Activated naive CD8-positive, alpha-beta T cell treated with anti-CD3 and anti-CD28 coated beads, Interleukin-2, amount 50 U/mL, for 24 hours (primary cell): Measurements from ENCODE around the gene KPNA2.
"Not testable (repeated sequence)": the region's sequence is repeated elsewhere in the genome, so short reads cannot be mapped to it uniquely, and the experiment has no call there.

Source experiments
- ATAC-seq: fragments of 150-1000 bp; cut with Tn5 transposase; one replicate; pipeline ENCODE4 v1.10.0; 2021
- DNase-seq: peaks from one replicate; pipeline ENCODE4 v3.0.0; 2021
- H3K27ac Mint-ChIP-seq: one replicate; pipeline ENCODE4 v1.8.0; 2021; ENCODE audit warnings: mild to moderate bottlenecking, mixed read lengths
- H3K27me3 Mint-ChIP-seq: one replicate; pipeline ENCODE4 v1.8.0; 2021; ENCODE audit warnings: mixed read lengths
- H3K36me3 Mint-ChIP-seq: one replicate; pipeline ENCODE4 v1.8.0; 2021; ENCODE audit warnings: low read depth, mixed read lengths
- H3K4me1 Mint-ChIP-seq: one replicate; pipeline ENCODE4 v1.8.0; 2021; ENCODE audit warnings: mixed read lengths
- H3K4me3 Mint-ChIP-seq: one replicate; pipeline ENCODE4 v1.8.0; 2021; ENCODE audit warnings: mild to moderate bottlenecking, moderate library complexity, mixed read lengths
- H3K9me3 Mint-ChIP-seq: one replicate; pipeline ENCODE4 v1.8.0; 2021; ENCODE audit warnings: mixed read lengths

KPNA2 gene

GRCh38 chr17:68011199-68011665, 24.3 kb upstream of the KPNA2 start:
- Mint-ChIP-seq H3K9me3 (no peaks in the 10 kb centered on the region), H3K27me3 (peaks cover 1% of the 10 kb centered on the region), H3K4me3 (peak overlapping the region; percentile 49), H3K27ac (no peak overlapping the region), H3K36me3 (no peaks in the 10 kb centered on the region), H3K4me1 (peaks cover 5% of the 10 kb centered on the region)
- ATAC-seq (peak; percentile 77), DNase-seq (peak; percentile 80)

- H3K27me3 Mint-ChIP-seq, result peaks cover 1% of the 10 kb centered on the region
- DNase-seq (no peak), ATAC-seq (no peak)
- no peaks in the 10 kb centered on the region for H3K36me3 Mint-ChIP-seq
- no peak overlapping the region for H3K27ac Mint-ChIP-seq
- no peaks in the 10 kb centered on the region for H3K9me3 Mint-ChIP-seq
- peaks cover 5% of the 10 kb centered on the region for H3K4me1 Mint-ChIP-seq
- no peak overlapping the region for H3K4me3 Mint-ChIP-seq
These were observed 22.1 kb upstream of the KPNA2 start for GRCh38 chr17:68013385-68013784.

- Mint-ChIP-seq H3K27ac (no peak overlapping the region), H3K36me3 (peaks cover 3% of the 10 kb centered on the region), H3K4me1 (peaks cover 13% of the 10 kb centered on the region), H3K27me3 (peaks cover 5% of the 10 kb centered on the region), H3K9me3 (no peaks in the 10 kb centered on the region), H3K4me3 (no peak overlapping the region)
- DNase-seq (no peak), ATAC-seq (no peak)
These were observed 20.3 kb upstream of the KPNA2 start for GRCh38 chr17:68015081-68015723.

GRCh38 chr17:68016838-68017237, 18.7 kb upstream of the KPNA2 start:
- DNase-seq (no peak), ATAC-seq (no peak)
- H3K27me3 Mint-ChIP-seq, result peaks cover 4% of the 10 kb centered on the region
- H3K4me3 Mint-ChIP-seq, result no peak overlapping the region
- no peak overlapping the region for H3K27ac Mint-ChIP-seq
- H3K9me3 Mint-ChIP-seq, result no peaks in the 10 kb centered on the region
- H3K4me1 Mint-ChIP-seq, result peaks cover 14% of the 10 kb centered on the region
- H3K36me3 Mint-ChIP-seq, result peaks cover 3% of the 10 kb centered on the region

- H3K27me3 Mint-ChIP-seq, H3K27ac Mint-ChIP-seq, H3K4me3 Mint-ChIP-seq, H3K9me3 Mint-ChIP-seq, ATAC-seq, H3K36me3 Mint-ChIP-seq, DNase-seq: not testable (repeated sequence)
- peaks cover 14% of the 10 kb centered on the region for H3K4me1 Mint-ChIP-seq
These were observed 17.0 kb upstream of the KPNA2 start for GRCh38 chr17:68018493-68018892.

- peaks cover 3% of the 10 kb centered on the region for H3K36me3 Mint-ChIP-seq
- no peaks in the 10 kb centered on the region for H3K9me3 Mint-ChIP-seq
- H3K27ac Mint-ChIP-seq, result peak overlapping the region; percentile 99
- DNase-seq (no peak), ATAC-seq (no peak)
- peaks cover 14% of the 10 kb centered on the region for H3K4me1 Mint-ChIP-seq
- H3K27me3 Mint-ChIP-seq, result peaks cover 4% of the 10 kb centered on the region
- peak overlapping the region; percentile 79 for H3K4me3 Mint-ChIP-seq
These were observed 16.2 kb upstream of the KPNA2 start for GRCh38 chr17:68019336-68019674.

- H3K9me3 Mint-ChIP-seq, result no peaks in the 10 kb centered on the region
- H3K4me3 Mint-ChIP-seq, result peak overlapping the region; percentile 79
- ATAC-seq (peak; percentile 95), DNase-seq (peak; percentile 99)
- H3K27me3 Mint-ChIP-seq, result peaks cover 4% of the 10 kb centered on the region
- H3K4me1 Mint-ChIP-seq, result peaks cover 14% of the 10 kb centered on the region
- peak overlapping the region; percentile 99 for H3K27ac Mint-ChIP-seq
- peaks cover 3% of the 10 kb centered on the region for H3K36me3 Mint-ChIP-seq
These were observed 15.7 kb upstream of the KPNA2 start for GRCh38 chr17:68019675-68020408.

GRCh38 chr17:68020409-68020756, 15.2 kb upstream of the KPNA2 start:
- H3K27me3 Mint-ChIP-seq, result peaks cover 4% of the 10 kb centered on the region
- peak overlapping the region; percentile 79 for H3K4me3 Mint-ChIP-seq
- peaks cover 3% of the 10 kb centered on the region for H3K36me3 Mint-ChIP-seq
- no peaks in the 10 kb centered on the region for H3K9me3 Mint-ChIP-seq
- ATAC-seq, result no peak
- DNase-seq, result no peak
- peak overlapping the region; percentile 99 for H3K27ac Mint-ChIP-seq
- H3K4me1 Mint-ChIP-seq, result peaks cover 14% of the 10 kb centered on the region

GRCh38 chr17:68020791-68021190, 14.7 kb upstream of the KPNA2 start:
- not testable (repeated sequence) for H3K9me3 Mint-ChIP-seq, H3K36me3 Mint-ChIP-seq

GRCh38 chr17:68021963-68022362, 13.6 kb upstream of the KPNA2 start:
- Mint-ChIP-seq H3K27me3 (peaks cover 4% of the 10 kb centered on the region), H3K4me3 (no peak overlapping the region), H3K36me3 (peaks cover 3% of the 10 kb centered on the region), H3K27ac (no peak overlapping the region), H3K9me3 (no peaks in the 10 kb centered on the region), H3K4me1 (peaks cover 14% of the 10 kb centered on the region)
- DNase-seq (no peak), ATAC-seq (no peak)

More at GRCh38 chr17:68020791-68021190, 14.7 kb upstream of the KPNA2 start:
- not testable (repeated sequence) for H3K27me3 Mint-ChIP-seq, ATAC-seq
- H3K27ac Mint-ChIP-seq, result peak overlapping the region; percentile 99
- H3K4me3 Mint-ChIP-seq, result peak overlapping the region; percentile 79
- peaks cover 14% of the 10 kb centered on the region for H3K4me1 Mint-ChIP-seq
- peak; percentile 14 for DNase-seq

GRCh38 chr17:68022547-68022946, 13.0 kb upstream of the KPNA2 start:
- not testable (repeated sequence) for H3K9me3 Mint-ChIP-seq, ATAC-seq, H3K27ac Mint-ChIP-seq, H3K36me3 Mint-ChIP-seq, H3K4me3 Mint-ChIP-seq, H3K27me3 Mint-ChIP-seq, DNase-seq
- peaks cover 14% of the 10 kb centered on the region for H3K4me1 Mint-ChIP-seq

- no peaks in the 10 kb centered on the region for H3K9me3 Mint-ChIP-seq
- no peak for DNase-seq
- peaks cover 2% of the 10 kb centered on the region for H3K4me1 Mint-ChIP-seq
- no peak for ATAC-seq
- H3K27me3 Mint-ChIP-seq, result no peaks in the 10 kb centered on the region
- no peak overlapping the region for H3K4me3 Mint-ChIP-seq
- no peaks in the 10 kb centered on the region for H3K36me3 Mint-ChIP-seq
- H3K27ac Mint-ChIP-seq, result no peak overlapping the region
These were observed 5.9 kb upstream of the KPNA2 start for GRCh38 chr17:68029512-68030215.

GRCh38 chr17:68033636-68034451, 1.7 kb upstream of the KPNA2 start:
- no peak for ATAC-seq
- no peak for DNase-seq
- Mint-ChIP-seq H3K36me3 (peaks cover 28% of the 10 kb centered on the region), H3K27me3 (peaks cover 2% of the 10 kb centered on the region), H3K4me1 (peaks cover 25% of the 10 kb centered on the region), H3K4me3 (no peak overlapping the region), H3K9me3 (no peaks in the 10 kb centered on the region), H3K27ac (no peak overlapping the region)

GRCh38 chr17:68034452-68034776, 1.1 kb upstream of the KPNA2 start:
- peaks cover 2% of the 10 kb centered on the region for H3K27me3 Mint-ChIP-seq
- peaks cover 25% of the 10 kb centered on the region for H3K4me1 Mint-ChIP-seq
- H3K9me3 Mint-ChIP-seq, result no peaks in the 10 kb centered on the region
- H3K36me3 Mint-ChIP-seq, result peaks cover 32% of the 10 kb centered on the region
- DNase-seq (no peak), ATAC-seq (no peak)
- no peak overlapping the region for H3K4me3 Mint-ChIP-seq
- H3K27ac Mint-ChIP-seq, result no peak overlapping the region
